GM18526 (cell line): ENCODE measurements around the gene FOXC1.

Experiments used
- POLR2A ChIP-seq: IDR thresholded peaks from 3 replicates; pipeline ENCODE4 v1.6.1; 2011; ENCODE audit not compliant: insufficient read length; ENCODE audit errors: extremely low read depth

The FOXC1 gene

DNA sequence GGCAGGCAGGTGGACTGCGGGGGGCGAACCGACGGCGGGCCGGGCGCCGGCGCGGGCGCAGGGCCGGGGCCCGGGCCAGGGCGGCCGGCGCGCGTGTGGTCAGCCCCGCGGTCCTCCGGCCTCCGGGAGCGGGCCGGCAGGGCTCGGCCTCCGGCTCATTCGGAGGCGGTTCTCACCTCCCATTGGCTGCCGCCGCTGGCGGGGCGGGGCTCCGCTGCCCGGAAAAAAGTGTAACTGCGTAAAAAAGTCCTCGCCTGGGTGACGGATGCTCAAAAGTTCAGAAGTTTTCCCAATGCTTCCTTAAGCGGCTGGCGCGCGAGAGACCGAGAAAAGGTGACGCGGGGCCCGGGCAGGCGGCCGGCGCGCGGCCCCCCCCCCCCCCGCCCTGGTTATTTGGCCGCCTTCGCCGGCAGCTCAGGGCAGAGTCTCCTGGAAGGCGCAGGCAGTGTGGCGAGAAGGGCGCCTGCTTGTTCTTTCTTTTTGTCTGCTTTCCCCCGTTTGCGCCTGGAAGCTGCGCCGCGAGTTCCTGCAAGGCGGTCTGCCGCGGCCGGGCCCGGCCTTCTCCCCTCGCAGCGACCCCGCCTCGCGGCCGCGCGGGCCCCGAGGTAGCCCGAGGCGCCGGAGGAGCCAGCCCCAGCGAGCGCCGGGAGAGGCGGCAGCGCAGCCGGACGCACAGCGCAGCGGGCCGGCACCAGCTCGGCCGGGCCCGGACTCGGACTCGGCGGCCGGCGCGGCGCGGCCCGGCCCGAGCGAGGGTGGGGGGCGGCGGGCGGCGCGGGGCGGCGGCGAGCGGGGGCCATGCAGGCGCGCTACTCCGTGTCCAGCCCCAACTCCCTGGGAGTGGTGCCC is at the start of gene FOXC1:
TSS of gene FOXC1 (plus strand) at position 268 of the 849 bp plus-strand sequence. CDS start at position 799, 531 bp downstream.
- no peak for TF ChIP-seq POLR2A

DNA sequence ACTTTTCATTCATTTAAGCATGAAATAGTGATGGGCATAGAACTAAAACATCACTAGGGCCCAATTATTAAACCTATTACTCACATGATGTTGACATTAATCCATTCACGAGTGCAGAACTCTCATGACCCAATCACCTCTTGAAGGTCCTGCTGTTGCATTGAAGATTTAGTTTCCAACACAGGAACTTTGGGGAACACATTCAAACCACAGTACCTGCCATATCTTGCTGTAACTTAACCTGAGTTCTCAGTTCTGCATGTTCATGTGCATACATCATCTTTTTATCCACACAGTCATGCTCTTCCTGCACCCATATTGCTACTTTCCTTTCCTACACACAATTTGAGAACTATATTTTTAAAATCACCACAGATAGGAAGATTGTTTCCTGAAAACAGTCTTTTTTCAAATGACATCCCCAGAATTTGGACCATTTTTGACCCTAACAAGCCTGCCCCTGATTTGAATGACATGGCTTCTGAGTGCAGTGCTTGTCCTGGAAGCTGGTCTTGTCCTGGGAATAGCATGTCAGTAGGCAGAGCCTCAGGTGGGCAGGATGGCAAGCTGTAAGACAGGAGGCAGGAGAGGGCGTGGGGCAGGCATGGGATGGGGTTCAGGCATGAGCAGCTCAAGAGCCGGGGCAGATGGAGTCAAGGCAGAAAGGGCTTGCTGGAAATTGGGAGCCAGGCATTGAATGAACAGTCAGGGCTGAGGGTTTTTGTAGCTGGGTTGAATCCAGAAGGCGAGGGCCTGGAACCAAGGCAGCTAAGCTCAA is 49.2 kb upstream of the FOXC1 start:
- no peak for TF ChIP-seq POLR2A

DNA sequence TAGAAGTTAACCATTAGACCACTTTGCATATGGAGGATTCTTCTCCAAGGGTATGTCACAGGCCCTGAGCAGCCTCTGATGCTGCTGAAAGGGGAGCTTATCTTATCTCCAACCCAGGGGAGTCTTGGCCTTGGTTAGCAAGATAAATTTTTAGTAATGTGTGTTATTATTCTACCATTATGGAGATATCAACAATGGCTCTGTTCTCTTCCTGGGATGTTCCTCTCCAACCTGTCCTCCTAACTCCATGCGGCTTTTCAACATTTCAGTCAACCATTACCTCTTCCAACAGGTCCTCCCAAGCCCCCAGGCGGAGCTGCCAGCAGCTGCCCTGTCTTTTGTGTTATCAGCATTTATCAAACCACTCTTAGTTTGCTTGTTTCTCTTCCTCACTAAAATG is 48.4 kb upstream of the FOXC1 start:
- TF ChIP-seq POLR2A, result no peak

DNA sequence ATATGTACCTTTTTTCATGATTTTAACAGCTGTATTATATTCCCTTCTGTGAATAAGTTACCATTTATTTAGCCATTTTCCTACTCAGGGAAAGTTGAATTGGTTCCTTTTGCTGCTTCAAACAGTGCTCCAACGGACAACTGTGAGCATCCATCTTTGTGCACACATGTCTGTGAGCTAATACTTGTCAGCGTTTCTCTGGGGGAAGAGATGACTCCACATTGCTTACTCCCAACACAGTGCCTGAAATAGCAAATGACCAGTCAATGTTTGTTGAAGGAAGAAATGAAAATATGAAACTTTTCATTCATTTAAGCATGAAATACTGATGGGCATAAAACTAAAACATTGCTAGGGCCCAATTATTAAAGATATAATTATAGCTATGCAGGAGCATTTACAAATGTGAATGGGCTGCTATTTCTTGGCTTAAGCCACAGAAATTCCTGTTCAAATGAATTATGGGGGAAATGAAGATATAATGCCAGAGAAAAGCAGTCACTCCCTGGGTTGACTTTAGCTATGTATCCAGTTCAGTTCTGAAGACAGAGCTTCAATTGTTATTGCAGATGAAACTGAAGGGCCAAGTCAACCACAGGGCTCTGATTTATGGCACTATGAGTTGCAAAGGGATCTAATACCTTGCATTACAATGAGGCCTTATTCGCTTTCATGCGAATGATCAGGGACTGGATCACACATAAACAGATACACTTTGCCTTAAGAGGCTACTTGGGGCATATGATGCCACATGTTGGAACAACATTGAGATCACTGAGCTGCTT is 47.4 kb upstream of the FOXC1 start:
- TF ChIP-seq POLR2A, result no peak

DNA sequence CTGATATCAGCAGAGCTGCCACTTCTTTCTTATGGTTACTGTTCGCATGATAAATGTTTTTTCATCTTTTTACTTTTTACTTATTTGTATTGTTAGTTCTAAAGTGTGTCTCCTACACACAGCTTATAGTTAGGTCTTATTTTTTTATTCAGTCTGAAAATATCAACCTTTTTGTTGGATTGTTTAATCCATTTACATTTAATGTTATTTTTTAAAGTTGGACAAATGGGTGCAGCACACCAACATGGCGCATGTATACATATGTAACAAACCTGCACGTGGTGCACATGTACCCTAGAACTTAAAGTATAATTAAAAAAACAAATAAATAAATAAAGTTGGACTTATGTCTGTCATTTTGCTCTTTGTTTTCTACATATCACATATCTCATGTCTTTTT is 40.3 kb upstream of the FOXC1 start:
- TF ChIP-seq POLR2A, result no peak

DNA sequence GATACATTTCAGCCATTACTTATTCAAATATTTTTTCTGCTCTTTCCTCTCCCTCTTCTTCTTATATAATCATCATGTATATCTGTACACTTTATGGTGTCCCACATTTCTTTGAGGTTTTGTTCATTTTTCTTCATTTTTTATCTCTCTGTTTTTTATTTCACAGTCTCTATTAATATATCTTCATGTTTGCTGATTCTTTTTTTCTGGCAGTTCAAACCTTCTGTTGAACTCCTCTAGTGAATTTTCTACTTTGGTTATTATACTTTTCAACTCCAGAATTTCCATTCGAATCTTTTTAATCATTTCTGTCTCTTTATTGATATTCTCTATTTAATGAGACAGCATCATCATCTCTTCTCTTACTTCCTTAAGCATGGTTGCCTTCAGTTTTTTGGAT is 38.9 kb upstream of the FOXC1 start:
- TF ChIP-seq POLR2A, result no peak

DNA sequence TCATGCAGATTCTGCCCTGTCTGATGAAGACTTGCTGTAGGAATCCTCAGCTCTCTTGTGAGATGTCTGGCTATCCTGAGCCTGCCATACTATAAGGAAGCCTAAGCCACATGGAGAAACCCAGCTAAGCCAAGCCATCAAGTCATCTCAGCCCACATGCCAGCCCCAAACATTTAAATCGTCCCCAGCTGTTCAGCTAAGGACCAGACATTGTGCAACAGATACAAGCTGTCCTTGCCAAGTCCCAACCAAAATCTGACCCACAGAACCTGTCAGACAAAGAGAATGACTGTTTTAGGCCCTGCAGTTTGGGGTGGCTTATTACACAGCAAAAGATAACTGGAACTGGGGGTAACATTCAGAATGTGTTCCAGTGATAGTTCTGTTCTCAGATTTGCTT is 36.8 kb upstream of the FOXC1 start:
- TF ChIP-seq POLR2A, result no peak

DNA sequence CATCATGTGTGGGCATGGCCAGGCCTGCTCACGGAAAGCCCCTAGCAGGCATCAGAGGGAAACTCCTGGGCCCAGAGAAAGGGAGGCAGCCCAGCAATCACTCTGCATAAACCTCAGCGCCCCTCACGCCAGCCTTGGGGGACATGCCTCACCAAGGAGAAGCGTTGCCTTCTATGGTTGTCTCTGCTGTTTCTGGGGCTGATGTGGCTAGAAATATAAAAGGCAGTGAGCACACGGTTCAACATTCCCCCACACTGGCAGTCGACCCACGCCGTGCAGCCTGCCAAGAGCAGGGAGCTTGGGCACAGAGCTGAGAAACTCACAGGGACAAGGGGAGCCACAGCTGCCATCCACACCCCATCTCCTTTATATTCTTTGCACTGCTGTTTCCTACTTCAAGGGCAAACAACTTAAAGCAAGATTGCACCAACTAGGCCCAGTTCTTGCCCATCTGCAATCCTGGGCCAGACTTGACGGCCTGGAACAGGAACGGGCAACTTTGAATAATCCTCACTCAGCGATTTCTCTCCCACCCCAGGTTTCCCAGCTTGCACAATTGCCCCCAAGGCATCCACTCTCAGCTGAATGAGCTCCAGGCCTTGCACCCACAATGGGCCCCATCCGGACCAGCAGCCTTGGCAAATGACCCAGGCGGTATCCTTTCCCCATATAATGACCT is 35.5 kb upstream of the FOXC1 start:
- TF ChIP-seq POLR2A, result no peak

DNA sequence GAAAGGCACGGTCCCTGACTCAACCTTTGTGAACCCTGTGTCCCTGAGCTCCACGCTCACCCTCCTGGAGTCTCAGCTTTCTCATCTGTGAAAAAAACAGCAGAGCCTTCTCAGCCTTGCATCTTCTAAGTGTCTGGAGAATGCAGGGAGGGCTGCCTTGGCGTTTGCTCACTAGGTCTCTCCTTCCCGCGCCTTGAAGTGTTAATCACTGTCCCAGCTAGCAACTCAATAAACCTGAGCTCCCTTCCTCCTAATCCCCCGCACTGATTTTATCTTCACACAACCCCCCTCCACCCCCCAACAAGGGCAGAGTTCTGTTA is 34.9 kb upstream of the FOXC1 start:
- no peak for TF ChIP-seq POLR2A

DNA sequence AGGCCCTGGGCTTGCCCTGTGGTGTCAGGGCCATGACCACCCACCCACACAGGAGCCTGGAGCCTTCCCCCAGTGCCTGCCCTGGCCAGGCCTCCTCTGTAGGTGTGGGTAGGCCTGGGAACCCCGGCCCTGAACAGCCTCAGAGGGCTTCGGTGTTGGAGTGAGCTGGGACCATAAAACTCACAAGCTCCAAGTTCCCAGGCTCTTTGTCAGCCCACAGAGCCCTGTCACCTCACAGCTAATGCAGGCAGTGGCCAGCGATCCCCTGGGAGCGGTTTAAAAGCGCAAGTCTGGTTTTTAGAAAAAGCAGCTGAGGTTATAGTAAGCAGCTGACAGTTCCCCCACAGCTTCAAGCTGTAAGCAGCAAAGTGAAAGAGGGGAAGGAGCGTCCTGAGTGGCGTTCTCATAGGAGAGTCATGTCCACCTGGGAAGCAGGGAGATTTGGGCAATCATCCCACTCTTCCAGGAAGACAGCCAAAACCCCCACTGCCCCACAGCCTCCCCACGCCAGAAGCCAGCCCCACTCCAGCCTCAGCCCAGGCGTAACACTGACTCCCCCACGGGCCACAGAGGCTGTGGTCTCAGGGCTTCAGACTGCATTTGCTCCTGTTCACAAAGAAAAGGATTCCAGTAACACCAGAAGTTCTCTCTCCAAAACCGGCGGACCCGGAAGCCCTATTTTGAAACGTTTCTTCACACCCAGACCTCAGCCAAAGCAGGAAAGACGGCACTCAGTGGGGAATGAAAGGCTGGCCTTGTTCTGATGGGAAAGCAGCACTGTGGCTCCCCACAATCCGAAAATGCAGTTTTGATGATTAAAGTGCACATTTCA is 34.3 kb upstream of the FOXC1 start:
- no peak for TF ChIP-seq POLR2A

DNA sequence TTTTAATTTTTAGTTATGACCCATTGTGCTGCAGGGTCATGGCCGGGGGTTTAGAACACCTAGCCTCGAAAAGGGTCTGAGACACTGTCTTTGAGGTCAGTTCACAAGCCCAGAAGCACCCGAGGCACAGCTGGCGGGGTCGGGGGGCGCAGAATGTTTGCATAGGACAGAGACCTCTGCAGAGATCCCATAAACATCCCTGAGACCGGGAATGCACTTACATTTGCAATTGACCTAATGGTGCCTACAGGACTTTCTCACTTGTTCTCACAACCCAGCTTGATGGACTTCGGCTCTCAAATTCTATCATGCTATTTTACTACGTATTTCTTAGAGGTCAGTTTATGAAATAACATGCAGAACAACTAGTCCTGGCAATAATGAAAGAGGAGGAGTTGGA is 33.5 kb upstream of the FOXC1 start:
- no peak for TF ChIP-seq POLR2A

DNA sequence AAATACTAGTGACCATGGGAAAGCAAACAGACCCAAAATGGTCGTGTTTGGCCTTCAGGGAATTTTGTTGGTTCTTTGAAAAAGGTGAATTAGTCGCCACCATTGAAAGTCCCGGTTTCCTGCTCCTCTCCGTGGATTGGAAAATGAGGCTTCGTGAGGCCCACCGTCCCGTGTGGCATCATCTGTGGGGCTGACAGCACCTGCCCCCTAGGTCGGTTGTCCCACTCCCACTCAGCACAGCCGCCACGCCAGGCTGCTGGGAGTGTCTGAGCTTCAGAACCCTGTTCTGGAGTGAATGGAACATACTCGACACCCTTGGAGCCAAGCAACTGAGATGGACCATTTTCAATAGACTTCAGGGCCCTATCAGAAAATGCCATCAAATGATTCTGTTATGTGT is 33.0 kb upstream of the FOXC1 start:
- TF ChIP-seq POLR2A, result no peak

DNA sequence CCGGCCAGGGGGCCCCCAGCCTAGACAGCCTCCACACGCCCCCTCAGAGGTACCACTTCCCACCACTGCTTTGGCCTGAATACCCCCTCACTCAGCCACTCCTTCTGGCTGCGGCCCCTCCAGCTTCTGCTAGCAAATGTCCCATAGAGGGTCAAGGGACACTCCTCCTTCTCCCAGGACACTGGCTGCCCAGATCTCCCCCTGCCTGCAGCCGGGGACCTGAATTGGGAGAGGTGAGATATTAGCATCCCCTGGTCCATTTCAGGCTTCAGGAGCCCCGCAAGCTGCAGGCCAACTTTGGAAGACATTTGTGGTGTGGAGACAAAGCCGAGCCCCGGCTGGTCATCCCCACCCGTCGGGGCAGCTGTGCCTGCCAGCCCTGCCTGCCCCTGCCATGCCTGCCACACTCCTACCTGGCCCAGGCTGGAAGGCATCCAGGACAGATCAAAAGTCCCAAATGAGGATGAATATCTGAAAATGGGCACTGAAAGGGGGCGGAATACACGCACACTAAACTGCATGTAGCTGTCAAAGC is 32.5 kb upstream of the FOXC1 start:
- TF ChIP-seq POLR2A, result no peak
